CD8-positive, alpha-beta memory T cell (primary cell): ENCODE results near the gene AHI1. TPM values are rescaled to one million over a fixed set of nuclear protein-coding genes. Genes with fewer than 3 reads are reported as not detected.

Experiments used
- CTCF ChIA-PET: fragments of 350-600 bp; sonication (Branson Sonifier 250); formaldehyde crosslinking; loops from one replicate; lab custom pipeline; 2021; ENCODE audit warnings: antibody characterized with exemption; lab: Charles Lee
- POLR2A ChIA-PET: fragments of 350-600 bp; sonication (Branson Sonifier 250); formaldehyde crosslinking; loops from one replicate; lab custom pipeline; 2021; ENCODE audit warnings: antibody characterized with exemption; lab: Charles Lee
- DNase-seq, 5 donors: peaks; one replicate each; pipeline versions ENCODE4 v3.0.0 to v3.0.0-alpha.2; 2020 to 2022; ENCODE audit warnings: mixed read lengths in 1 of 5
- H3K27ac ChIP-seq: one replicate; pipeline ENCODE4 v1.7.0; 2013; ENCODE audit warnings: low read depth, mild to moderate bottlenecking, low read length, moderate library complexity
- H3K27me3 ChIP-seq: 2 replicates; pipeline ENCODE4 v1.7.0; 2013; ENCODE audit warnings: low read length, mild to moderate bottlenecking; ENCODE audit not compliant: insufficient read depth, poor library complexity, severe bottlenecking
- H3K36me3 ChIP-seq: 2 replicates; pipeline ENCODE4 v1.7.0; 2013; ENCODE audit warnings: mild to moderate bottlenecking, low read length, moderate library complexity; ENCODE audit not compliant: insufficient read depth
- H3K4me1 ChIP-seq: 2 replicates; pipeline ENCODE4 v1.7.0; 2013; ENCODE audit warnings: mild to moderate bottlenecking, low read length, moderate library complexity; ENCODE audit not compliant: insufficient read depth
- H3K4me3 ChIP-seq: 2 replicates; pipeline ENCODE4 v1.7.0; 2013; ENCODE audit warnings: mild to moderate bottlenecking, low read length
- H3K9me3 ChIP-seq: 2 replicates; pipeline ENCODE4 v1.7.0; 2013; ENCODE audit warnings: mild to moderate bottlenecking, low read length
- H3K27ac Mint-ChIP-seq, 8 donors: one replicate each; pipeline ENCODE4 v1.8.0; 2020 to 2021; ENCODE audit warnings: mixed read lengths in 8 of 8, mild to moderate bottlenecking in 6 of 8, inconsistent platforms in 3 of 8, moderate library complexity in 3 of 8
- H3K27me3 Mint-ChIP-seq, 2 donors: one replicate each; pipeline ENCODE4 v1.8.0; 2020 to 2021; ENCODE audit warnings: mixed read lengths in 2 of 2, mild to moderate bottlenecking in 1 of 2, moderate library complexity in 1 of 2
- H3K36me3 Mint-ChIP-seq, 3 donors: one replicate each; pipeline ENCODE4 v1.8.0; 2020 to 2021; ENCODE audit warnings: mixed read lengths in 3 of 3, inconsistent platforms in 1 of 3, mild to moderate bottlenecking in 1 of 3
- H3K4me1 Mint-ChIP-seq, 3 donors: one replicate each; pipeline ENCODE4 v1.8.0; 2020 to 2021; ENCODE audit warnings: mixed read lengths in 3 of 3, inconsistent platforms in 1 of 3, mild to moderate bottlenecking in 1 of 3
- H3K4me3 Mint-ChIP-seq, 7 donors: one replicate each; pipeline ENCODE4 v1.8.0; 2020 to 2021; ENCODE audit warnings: mixed read lengths in 7 of 7, mild to moderate bottlenecking in 6 of 7, moderate library complexity in 4 of 7, inconsistent platforms in 2 of 7
- H3K9me3 Mint-ChIP-seq, 5 donors: one replicate each; pipeline ENCODE4 v1.8.0; 2020 to 2022; ENCODE audit warnings: mixed read lengths in 5 of 5, mild to moderate bottlenecking in 3 of 5, moderate library complexity in 2 of 5, inconsistent platforms in 1 of 5
- polyA plus RNA-seq: library from polyadenylated mRNA; unstranded; fragments of 300-500 nt; fragmentation: Illumina TruSeq; gene quantifications from one replicate; pipeline ENCODE4 v1.2.3, GENCODE V29; 2021
- total RNA-seq, 2 experiments: library from RNA; stranded (reverse); gene quantifications; one replicate each; pipeline ENCODE4 v1.2.3, GENCODE V29; 2021

The AHI1 gene
- total and polyA plus RNA-seq, 3 experiments from 2014 or later: 3.6 to 41.2 (median 41.1) TPM

DNA sequence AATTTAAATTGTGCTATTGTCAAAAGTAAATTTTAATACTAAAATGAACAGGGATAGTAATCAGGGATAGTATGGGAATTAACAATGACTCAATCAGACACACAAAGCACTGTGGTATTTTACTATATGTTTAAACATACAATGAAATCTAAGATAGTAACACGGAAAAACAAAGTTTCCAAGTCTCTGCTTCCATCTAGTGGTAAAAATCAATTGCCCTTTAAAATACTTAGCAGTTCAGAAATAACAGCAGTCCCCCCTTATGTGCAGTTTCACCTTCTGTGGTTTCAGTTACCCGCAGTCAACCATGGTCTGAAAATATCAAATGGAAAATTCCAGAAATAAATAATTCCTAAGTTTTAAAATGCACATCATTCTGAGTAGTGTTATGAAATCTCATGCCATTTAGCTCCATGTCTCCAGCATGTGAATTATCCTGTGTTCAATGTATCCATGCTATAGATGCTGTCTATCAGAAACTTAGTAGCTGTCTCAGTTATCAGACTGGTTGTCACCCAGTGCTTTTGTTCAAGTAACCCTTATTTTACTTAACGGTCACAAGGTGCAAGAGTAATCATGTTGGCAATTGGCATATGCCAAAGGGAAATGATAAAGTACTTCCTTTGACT is 58.5 kb downstream of the AHI1 start:
- Histone ChIP-seq H3K4me3 (no peak overlapping the region), H3K9me3 (no peaks in the 10 kb centered on the region), H3K36me3 (no peaks in the 10 kb centered on the region), H3K4me1 (peaks cover 9% of the 10 kb centered on the region), H3K27ac (no peak overlapping the region), H3K27me3 (no peaks in the 10 kb centered on the region)
- H3K9me3 Mint-ChIP-seq: no peaks in the 10 kb centered on the region
- H3K27ac Mint-ChIP-seq: peak overlapping the region in 1 of 8 donors; percentile 84
- no peaks in the 10 kb centered on the region for H3K27me3 Mint-ChIP-seq
- peak in 1 of 5 donors; percentile 8 for DNase-seq
- CTCF ChIA-PET: no interaction called here
- POLR2A ChIA-PET: no interaction called here
- peak overlapping the region in 1 of 7 donors; percentile 45 for H3K4me3 Mint-ChIP-seq
- peaks cover 14 to 21% (median 18%) of the 10 kb centered on the region in 3 donors for H3K4me1 Mint-ChIP-seq
- H3K36me3 Mint-ChIP-seq: peaks cover under 1 to 11% (median 4%) of the 10 kb centered on the region in 3 donors

DNA sequence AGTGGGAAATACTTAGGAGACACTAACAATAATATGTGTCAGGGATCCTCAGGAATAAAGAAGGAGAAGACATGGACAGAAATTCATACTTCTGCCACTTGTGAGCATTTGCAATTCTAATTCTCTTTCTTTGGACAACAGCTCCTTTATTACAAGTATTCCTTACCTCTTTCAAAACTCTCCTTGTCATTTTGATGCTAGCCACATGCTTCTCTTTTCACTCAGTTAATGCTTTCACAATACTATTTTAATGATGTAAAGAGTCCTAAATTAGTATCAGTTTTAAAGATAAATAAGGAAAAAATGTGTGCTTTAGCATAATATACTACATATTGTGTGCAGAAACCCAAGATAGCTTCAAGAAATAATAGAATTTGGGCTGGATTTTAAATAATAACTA is 62.5 kb downstream of the AHI1 start:
- Mint-ChIP-seq H3K27ac (no peak overlapping the region), H3K9me3 (no peaks in the 10 kb centered on the region), H3K27me3 (no peaks in the 10 kb centered on the region), H3K4me1 (peaks cover 9 to 13% (median 10%) of the 10 kb centered on the region in 3 donors), H3K36me3 (peaks cover 2 to 21% (median 4%) of the 10 kb centered on the region in 3 donors), H3K4me3 (no peak overlapping the region)
- ChIA-PET CTCF (no interaction called here), POLR2A (no interaction called here)
- H3K9me3 ChIP-seq: no peaks in the 10 kb centered on the region
- no peaks in the 10 kb centered on the region for H3K36me3 ChIP-seq
- DNase-seq: no peak
- no peak overlapping the region for H3K4me3 ChIP-seq
- no peaks in the 10 kb centered on the region for H3K27me3 ChIP-seq
- H3K4me1 ChIP-seq: peaks cover 9% of the 10 kb centered on the region
- no peak overlapping the region for H3K27ac ChIP-seq

DNA sequence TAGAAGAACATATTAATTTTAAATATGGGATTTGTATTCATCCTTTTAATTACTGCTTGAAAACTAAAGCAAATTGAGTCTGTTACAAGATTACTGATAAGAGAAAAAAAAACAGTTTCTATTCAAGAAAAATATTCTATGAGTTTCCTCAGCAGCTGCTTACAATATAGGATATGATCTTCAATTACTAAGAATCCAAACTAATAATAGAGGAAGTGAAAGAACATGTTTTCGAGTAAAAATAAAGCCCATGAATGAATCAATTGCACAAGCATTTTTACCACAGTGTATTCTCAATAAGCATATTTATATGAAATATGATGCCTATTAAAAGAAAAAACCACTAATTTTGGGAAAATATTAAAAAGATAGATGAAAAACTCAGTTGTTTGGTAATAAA is 63.4 kb downstream of the AHI1 start:
- H3K27ac ChIP-seq: no peak overlapping the region
- H3K36me3 ChIP-seq: no peaks in the 10 kb centered on the region
- H3K27me3 ChIP-seq: no peaks in the 10 kb centered on the region
- CTCF ChIA-PET: no interaction called here
- DNase-seq: no peak
- H3K4me1 Mint-ChIP-seq: peaks cover 2 to 4% (median 3%) of the 10 kb centered on the region in 3 donors
- H3K9me3 Mint-ChIP-seq: no peaks in the 10 kb centered on the region
- H3K4me3 Mint-ChIP-seq: no peak overlapping the region
- no peaks in the 10 kb centered on the region for H3K27me3 Mint-ChIP-seq
- H3K4me3 ChIP-seq: no peak overlapping the region
- H3K36me3 Mint-ChIP-seq: peaks cover 2 to 23% (median 4%) of the 10 kb centered on the region in 3 donors
- H3K9me3 ChIP-seq: no peaks in the 10 kb centered on the region
- H3K4me1 ChIP-seq: peaks cover 2% of the 10 kb centered on the region
- H3K27ac Mint-ChIP-seq: no peak overlapping the region
- POLR2A ChIA-PET: no interaction called here

DNA sequence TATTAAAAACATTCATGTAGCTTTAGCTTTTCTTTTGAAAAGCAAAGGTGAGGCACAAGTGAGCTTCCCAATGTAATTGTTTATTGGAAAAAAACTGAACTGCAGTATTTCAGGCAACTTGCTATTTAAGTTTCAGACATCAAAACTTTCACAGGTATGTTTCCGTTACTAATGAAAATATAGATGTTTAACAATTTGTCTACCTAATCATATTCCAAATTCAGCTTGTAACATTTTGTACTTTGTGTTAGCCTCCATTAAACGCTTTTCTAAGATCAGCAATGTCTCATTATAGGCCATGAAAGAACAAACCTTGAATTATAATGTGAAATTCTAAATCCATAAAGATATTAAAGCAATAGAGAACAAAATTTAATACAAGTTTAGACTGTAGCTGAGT is 69.5 kb downstream of the AHI1 start:
- Mint-ChIP-seq H3K4me1 (no peaks in the 10 kb centered on the region), H3K27ac (no peak overlapping the region), H3K27me3 (no peaks in the 10 kb centered on the region), H3K4me3 (no peak overlapping the region), H3K9me3 (no peaks in the 10 kb centered on the region), H3K36me3 (peaks cover 0 to 21% (median 3%) of the 10 kb centered on the region in 3 donors)
- ChIA-PET POLR2A (no interaction called here), CTCF (no interaction called here)
- H3K36me3 ChIP-seq: no peaks in the 10 kb centered on the region
- no peak for DNase-seq
- no peaks in the 10 kb centered on the region for H3K9me3 ChIP-seq
- no peak overlapping the region for H3K4me3 ChIP-seq
- H3K27ac ChIP-seq: no peak overlapping the region
- H3K27me3 ChIP-seq: no peaks in the 10 kb centered on the region
- no peaks in the 10 kb centered on the region for H3K4me1 ChIP-seq

DNA sequence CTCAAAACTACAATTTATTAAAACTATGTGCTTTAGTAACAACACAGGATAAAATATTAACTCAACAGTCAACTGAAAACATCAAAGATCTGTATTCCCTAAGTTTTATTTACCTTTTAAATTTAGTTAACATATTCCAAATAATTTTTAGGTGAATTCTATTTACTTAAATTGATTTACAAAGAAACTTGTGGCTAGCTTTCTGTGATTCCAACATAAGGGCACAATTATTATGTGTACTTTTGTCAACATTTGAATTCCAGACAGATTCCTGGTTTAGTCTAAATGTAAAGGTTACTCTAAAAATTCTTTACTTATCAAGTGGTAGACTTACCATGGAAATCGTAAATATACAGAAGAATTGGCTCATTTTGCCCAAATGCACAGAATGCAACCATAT is 70.7 kb downstream of the AHI1 start:
- no peaks in the 10 kb centered on the region for H3K9me3 ChIP-seq
- no peaks in the 10 kb centered on the region for H3K4me1 ChIP-seq
- Mint-ChIP-seq H3K36me3 (peaks cover 0 to 15% (median 2%) of the 10 kb centered on the region in 3 donors), H3K9me3 (no peaks in the 10 kb centered on the region), H3K4me1 (no peaks in the 10 kb centered on the region), H3K4me3 (no peak overlapping the region), H3K27ac (no peak overlapping the region), H3K27me3 (no peaks in the 10 kb centered on the region)
- H3K27ac ChIP-seq: no peak overlapping the region
- POLR2A ChIA-PET: interaction anchor here (0.6 kb wide), 1 partner anchor 356 kb away, joined by 4 read pairs; no protein-coding TSS in a partner anchor
- no peak for DNase-seq
- H3K4me3 ChIP-seq: no peak overlapping the region
- CTCF ChIA-PET: no interaction called here
- H3K27me3 ChIP-seq: no peaks in the 10 kb centered on the region
- no peaks in the 10 kb centered on the region for H3K36me3 ChIP-seq

DNA sequence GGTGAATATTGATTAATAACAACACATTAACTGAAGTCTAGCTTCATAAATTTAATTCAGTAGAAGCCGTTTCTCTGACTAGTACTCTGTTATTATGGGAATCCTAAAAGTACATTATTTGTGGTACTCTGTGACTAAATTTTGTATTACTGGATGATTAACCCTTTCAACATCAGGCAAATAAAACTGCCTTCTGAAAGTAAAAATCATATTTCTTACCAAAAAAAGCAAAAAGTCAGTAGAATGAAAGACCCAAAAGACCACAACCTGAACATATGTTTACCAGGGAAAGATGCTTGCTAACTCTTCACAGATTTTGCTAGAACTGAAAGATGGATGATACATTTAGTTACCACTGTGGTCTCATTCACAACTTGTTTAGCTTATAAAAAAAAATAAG is 73.2 kb downstream of the AHI1 start:
- no peak for DNase-seq
- Mint-ChIP-seq H3K27ac (no peak overlapping the region), H3K4me1 (no peaks in the 10 kb centered on the region), H3K4me3 (no peak overlapping the region), H3K9me3 (no peaks in the 10 kb centered on the region), H3K27me3 (no peaks in the 10 kb centered on the region), H3K36me3 (peaks cover 0 to 11% (median 6%) of the 10 kb centered on the region in 3 donors)
- Histone ChIP-seq H3K27ac (no peak overlapping the region), H3K9me3 (no peaks in the 10 kb centered on the region), H3K4me1 (no peaks in the 10 kb centered on the region), H3K36me3 (no peaks in the 10 kb centered on the region), H3K27me3 (no peaks in the 10 kb centered on the region), H3K4me3 (no peak overlapping the region)
- POLR2A ChIA-PET: no interaction called here
- CTCF ChIA-PET: interaction anchor here (0.6 to 1.4 kb wide), 2 partner anchors 168 to 280 kb away, joined by 3 to 10 read pairs; no protein-coding TSS in a partner anchor

DNA sequence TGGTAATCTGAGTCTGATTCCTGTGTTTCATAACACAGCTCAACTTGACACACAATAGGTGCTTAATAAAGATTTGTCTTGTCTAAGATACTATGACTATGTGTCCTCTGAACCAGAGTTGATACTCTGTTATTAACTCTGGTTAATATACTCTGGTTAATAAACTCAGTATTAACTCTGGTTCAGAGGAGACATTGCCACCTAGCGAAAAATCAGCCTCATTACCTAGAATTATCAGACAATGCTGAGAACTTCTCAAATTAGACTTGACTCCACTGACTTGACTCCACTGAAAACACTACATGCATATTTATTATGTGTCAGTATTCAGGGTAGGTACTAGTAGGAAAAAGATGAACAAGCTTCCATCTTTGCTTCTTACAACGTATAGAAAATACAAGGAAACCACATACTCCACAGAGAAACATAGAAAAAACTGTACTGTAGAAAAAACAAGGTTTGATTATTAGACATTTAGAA is 73.9 kb downstream of the AHI1 start:
- CTCF ChIA-PET: interaction anchor here (0.6 to 1.4 kb wide), 5 partner anchors 12 to 281 kb away, joined by 3 to 10 read pairs (median 4); no protein-coding TSS in a partner anchor
- Mint-ChIP-seq H3K4me1 (no peaks in the 10 kb centered on the region), H3K36me3 (peaks cover 0 to 10% (median 5%) of the 10 kb centered on the region in 3 donors), H3K9me3 (no peaks in the 10 kb centered on the region), H3K27ac (no peak overlapping the region), H3K27me3 (no peaks in the 10 kb centered on the region), H3K4me3 (no peak overlapping the region)
- no peaks in the 10 kb centered on the region for H3K9me3 ChIP-seq
- peak in 2 of 5 donors; percentile 5 to 9 for DNase-seq
- no peaks in the 10 kb centered on the region for H3K36me3 ChIP-seq
- no peak overlapping the region for H3K27ac ChIP-seq
- no peaks in the 10 kb centered on the region for H3K27me3 ChIP-seq
- H3K4me3 ChIP-seq: no peak overlapping the region
- POLR2A ChIA-PET: no interaction called here
- no peaks in the 10 kb centered on the region for H3K4me1 ChIP-seq

DNA sequence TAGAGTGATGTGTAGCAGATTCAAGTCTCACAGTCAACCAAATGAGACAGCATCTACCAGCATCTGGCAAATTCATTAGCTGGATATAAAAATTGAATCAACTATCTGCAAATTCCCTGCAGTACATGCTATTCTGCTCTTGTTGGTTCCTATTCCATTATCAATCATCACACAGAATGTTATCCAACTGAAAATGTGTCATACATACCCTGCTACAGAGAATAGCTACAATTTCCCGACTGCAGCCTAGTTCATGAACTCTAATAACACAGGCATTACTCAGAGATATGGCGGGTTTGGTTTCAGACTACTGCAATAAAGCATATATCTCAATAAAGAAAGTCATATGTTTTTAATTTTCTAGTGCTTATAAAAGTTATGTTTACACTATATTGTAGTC is 78.4 kb downstream of the AHI1 start:
- POLR2A ChIA-PET: no interaction called here
- no peaks in the 10 kb centered on the region for H3K27me3 ChIP-seq
- Mint-ChIP-seq H3K4me3 (no peak overlapping the region), H3K9me3 (no peaks in the 10 kb centered on the region), H3K27ac (no peak overlapping the region), H3K36me3 (peaks cover 0 to 8% (median 6%) of the 10 kb centered on the region in 3 donors), H3K4me1 (no peaks in the 10 kb centered on the region), H3K27me3 (no peaks in the 10 kb centered on the region)
- no peaks in the 10 kb centered on the region for H3K36me3 ChIP-seq
- no peak overlapping the region for H3K4me3 ChIP-seq
- DNase-seq: no peak
- CTCF ChIA-PET: no interaction called here
- H3K27ac ChIP-seq: no peak overlapping the region
- H3K4me1 ChIP-seq: no peaks in the 10 kb centered on the region
- no peaks in the 10 kb centered on the region for H3K9me3 ChIP-seq
